GM21515 (cell line): ENCODE results near the gene CSF1R.

Experiments
- ATAC-seq: cut with Tn5 transposase; IDR thresholded peaks from one replicate; pipeline ENCODE4 v1.9.1; 2021; ENCODE audit not compliant: unreplicated experiment

Gene CSF1R

GRCh38 chr5:150085950-150086715 is at the start of gene CSF1R:
Gene CSF1R (minus strand): TSS chr5:150086554. CDS start chr5:150086427, 127 bp downstream.
- no peak for ATAC-seq

DNA sequence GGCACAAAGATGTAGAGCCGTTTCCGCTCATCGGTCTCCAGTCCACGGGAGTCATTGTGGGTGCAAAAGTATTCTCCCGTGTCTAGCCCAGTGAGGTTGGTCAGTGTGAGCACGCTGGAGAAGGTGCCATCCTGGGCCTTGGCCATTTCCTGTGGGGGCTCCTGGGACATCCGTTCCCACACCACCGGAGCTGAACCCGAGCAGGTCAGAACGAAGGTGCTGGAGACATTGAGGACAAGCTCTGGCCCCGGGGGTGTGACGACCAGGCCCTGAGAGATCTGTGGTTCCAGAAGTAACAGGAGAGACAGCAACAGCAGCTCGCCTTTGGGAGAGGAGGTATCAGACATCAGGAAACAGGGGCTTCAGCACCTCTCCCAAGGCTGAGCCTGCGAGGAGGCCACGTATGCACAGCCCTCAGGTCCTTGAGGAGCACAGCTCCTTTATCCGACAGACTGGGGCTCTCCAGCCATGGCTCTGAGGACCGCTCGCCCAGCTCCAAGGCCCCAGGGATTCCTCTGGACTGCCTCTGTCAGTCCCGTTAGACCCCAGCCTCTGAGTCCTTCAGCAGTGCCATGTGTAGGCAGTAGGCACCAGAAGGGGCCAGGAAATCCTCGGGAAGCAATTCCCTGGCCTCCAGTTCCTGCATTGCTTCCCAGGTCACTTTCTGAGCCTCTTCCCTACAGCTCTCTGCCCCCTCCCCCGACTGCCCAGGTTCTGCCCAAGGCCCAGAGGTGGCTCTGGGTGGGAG is 49.4 kb upstream of the CSF1R start:
- ATAC-seq: no peak

DNA sequence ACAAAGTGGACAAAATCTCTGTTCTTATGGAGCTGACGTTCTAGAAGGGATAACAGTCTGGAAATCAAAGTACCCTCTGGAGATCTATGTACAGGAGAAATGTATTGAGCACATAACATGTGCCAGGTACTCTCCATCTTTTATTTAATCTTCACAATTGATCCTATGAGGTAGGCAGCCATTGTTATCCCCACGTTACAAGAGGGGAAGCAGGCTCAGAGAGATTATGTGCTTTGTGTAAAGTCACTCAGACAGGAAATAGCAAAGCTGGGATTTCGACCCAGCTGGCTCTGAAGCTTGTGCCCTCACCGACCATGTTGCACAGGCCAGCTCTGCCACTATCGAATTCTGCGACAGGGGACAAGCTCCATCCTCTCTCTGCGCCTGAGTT is 47.8 kb upstream of the CSF1R start:
- no peak for ATAC-seq

DNA sequence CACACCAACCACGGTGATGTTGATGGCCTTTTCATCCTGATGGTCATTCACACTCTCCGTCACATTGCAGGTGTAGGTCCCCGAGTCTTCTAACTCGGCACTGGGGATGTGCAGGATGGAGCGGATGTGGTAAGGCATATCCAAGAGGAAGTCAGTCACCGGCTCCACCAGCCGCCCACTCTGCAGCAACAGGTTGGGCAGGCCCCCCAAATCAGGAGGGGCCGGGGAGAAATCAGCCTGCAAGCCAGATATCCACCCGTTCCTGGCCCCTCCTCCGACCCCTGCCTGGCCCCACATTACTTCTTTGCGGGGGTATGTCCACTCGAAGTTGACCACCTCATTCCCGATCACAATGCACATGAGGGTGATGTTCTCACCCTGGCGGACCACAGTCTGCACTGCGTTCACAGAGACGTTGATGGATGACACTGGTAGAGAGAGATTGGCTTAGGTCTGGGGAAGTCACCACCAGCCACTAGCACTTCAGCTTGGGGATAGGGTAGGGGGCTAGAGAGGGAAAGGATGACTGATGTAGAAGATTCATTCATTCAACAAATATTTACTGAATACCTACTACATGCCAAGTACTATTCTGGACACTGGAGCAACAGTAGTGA is 47.3 kb upstream of the CSF1R start:
- ATAC-seq: no peak

- ATAC-seq: no peak
These were observed 46.4 kb upstream of the CSF1R start for GRCh38 chr5:150132740-150133139.

DNA sequence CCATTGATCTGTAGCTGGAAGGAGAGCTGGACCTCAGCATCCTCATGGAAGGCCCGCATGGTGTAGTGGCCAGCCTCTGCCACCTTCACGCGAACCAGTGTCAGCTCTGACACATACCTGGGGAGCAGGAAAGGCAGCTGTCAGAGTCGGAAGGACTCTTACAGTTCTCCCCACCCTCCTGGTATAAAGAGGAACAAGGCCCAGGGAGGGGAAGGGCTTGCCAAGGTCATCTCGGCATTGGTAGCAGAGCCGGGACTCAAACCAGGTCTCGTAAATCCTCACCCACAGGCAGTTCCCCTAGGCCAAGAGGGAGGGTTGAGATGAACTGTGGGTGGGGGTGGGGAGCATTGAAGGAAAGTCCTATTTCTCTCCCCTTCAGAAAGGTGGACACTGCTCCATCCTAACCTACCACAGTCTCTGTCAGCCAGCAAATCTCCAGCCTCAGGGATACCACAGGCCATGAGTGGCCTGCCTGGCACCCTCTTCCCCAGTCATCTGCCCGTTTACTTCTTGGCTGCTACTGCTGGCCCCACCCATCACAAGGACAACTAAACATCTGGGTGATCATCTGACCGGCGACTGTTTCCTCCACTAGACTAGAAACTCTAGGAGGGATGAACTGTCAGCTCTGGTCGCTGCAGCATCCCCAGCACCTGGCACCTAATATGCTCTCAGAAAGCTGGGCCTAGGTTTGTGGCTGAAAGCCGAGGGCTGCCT is 45.8 kb upstream of the CSF1R start:
- no peak for ATAC-seq

DNA sequence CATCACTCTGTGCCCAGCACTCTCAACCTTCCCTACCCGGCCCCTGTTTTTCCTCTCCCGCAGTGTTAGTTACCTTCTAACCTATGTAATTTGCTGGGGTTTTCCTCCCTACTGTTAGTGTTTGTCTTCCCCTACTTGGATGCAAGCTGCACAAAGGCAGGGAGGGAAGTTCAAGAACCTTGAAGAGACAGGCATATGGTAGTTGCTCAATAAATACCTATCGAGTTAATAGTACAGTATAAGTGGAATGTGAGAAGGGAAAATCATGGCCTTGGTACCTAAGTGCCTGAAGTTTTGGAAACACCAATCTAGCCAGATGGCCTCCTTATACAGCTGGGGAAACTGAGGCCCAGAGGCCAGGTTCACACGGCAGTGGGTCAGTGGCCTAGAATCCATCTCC is 45.1 kb upstream of the CSF1R start:
- ATAC-seq: no peak

DNA sequence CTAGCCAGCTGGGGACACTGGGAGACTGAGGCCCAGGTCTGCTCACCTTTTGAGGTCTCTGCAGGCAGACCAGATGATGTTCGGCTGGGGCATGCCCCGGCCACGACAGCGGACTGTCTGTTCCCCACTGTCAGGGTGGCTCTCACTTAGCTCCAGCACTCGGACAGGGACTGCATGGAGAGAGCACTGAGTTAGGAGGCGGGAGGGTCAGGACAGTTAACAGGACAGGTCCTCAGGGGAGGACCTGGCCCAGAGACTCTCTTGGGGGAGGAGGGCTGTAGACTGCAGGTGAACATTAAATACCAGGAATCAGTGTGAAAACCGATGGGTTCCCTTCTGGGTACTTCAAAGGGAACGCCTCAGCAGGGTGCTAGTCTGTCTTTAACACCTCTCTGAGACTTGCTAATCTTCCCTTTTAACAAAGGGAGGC is 44.2 kb upstream of the CSF1R start:
- no peak for ATAC-seq

DNA sequence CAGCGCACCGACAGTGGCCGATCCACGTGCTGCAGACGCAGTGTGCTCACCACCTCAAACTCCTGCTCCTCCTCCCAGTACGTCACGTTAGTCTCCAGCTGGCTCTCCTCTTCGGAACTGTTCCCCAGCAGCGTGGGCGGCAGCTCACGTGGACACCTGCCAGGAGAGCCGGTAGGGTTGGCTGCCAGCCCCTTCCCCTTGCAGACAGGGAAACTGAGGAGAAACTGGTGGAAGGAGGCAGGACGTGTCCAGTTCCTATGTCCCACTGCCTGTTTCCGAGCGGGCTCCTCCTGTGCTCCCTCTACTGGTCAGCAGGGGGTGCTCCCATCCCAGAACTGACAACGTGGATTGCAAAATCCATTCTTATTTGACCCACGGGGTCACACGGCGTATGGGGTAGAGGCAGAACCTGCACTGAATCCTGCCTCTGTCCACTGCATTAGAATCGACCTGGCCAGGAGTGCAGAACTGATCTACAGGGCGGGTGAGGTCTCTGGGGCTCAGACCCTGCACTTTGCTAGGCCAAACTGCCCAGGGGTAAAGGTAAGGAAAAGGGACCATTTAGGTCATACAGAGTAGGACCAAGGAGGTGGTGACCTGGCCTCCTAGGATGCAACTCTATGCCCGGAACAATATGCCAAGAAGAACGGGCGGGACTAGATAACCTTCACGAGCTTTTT is 43.6 kb upstream of the CSF1R start:
- ATAC-seq: no peak

GRCh38 chr5:150129454-150129812 is 43.1 kb upstream of the CSF1R start:
- no peak for ATAC-seq

DNA sequence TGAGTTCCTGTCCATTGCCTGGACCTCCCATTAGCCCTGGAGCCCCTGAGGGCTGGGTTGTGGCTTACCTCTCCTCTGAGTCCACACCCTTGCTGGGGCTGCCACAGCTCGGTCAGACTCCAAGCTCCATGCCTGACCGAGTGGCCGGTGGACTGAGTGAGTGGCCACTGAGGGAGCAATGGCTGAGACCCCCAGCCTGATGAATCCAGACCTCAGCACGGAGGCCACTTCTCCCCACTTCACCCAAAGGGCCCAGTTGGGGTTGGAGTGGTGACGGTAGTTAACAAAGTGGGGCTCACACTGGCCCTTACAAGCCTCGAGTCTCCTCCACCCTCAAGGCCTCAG is 40.5 kb upstream of the CSF1R start:
- ATAC-seq: no peak

DNA sequence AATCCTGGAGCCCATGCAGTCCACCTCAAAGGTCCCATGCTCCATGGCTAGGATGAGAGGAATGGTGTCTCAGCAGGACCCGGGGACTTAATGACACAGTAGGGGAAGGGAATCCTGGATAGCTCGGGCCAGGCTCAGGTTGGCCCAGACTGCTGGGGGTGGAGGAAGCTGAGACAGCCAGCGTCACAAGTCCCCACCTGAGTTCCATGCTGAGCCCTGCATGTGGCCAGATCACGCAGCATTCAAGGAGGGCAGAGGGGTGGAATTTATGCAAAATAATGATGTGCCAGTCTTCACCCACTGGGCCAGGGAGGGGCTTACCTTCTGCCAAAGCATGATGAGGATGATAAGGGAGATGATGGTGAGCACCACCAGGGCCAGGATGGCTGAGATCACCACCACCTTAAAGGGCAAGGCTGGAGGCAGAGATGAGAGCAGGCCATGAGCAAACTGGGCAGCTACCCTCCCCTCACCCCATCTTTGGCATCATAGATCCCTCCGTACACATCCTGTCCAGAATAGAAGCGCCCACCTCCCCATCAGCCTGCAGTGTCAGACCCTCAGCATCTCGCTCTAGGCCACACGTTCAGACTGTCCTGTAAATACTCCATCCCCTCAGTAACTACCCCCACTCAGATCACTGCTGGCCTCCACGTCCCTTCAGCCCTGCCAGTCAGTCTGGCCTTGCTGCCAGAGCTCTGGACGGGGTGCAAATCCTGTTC is 40.0 kb upstream of the CSF1R start:
- ATAC-seq: no peak

DNA sequence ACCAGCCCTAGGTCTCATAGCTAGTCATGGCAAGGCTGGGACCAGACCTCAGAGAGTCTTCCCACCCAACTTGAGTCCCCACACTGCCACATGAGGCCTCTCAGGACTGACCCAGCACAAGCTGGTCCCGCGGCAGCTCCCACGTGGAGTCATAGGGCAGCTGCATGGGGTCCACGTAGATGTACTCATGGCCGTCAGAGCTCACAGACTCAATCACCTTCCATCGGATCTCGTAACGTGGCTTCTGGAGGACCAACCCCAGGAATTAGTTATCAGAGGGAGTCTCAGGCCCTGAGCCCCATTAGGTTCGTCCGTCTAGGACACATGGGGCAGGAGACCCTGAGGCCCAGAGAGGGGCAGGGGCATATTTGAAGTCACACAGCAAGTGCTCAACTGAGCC is 39.0 kb upstream of the CSF1R start:
- ATAC-seq: no peak

- ATAC-seq: no peak
These were observed 38.2 kb upstream of the CSF1R start for GRCh38 chr5:150124596-150124995.

GRCh38 chr5:150124111-150124557 is 37.8 kb upstream of the CSF1R start:
- ATAC-seq: no peak

DNA sequence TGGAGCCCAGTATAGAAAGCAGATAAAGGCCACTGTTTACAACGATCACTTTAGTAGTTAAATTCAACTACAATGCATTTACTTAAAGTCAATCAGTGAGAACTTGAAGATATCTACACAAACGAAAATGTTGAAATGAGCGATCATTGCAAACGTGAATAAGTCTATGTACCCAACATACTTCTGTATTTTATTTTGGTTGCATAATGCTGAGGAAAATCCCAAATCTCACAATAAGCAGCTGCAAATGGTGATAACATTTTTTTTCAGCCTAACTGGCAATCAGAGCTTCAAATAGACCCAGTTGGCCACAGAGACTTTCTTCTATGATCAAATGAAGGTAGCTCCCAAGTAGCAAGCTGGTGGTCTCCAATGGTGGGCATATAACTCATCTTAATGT is 37.2 kb upstream of the CSF1R start:
- ATAC-seq: no peak

DNA sequence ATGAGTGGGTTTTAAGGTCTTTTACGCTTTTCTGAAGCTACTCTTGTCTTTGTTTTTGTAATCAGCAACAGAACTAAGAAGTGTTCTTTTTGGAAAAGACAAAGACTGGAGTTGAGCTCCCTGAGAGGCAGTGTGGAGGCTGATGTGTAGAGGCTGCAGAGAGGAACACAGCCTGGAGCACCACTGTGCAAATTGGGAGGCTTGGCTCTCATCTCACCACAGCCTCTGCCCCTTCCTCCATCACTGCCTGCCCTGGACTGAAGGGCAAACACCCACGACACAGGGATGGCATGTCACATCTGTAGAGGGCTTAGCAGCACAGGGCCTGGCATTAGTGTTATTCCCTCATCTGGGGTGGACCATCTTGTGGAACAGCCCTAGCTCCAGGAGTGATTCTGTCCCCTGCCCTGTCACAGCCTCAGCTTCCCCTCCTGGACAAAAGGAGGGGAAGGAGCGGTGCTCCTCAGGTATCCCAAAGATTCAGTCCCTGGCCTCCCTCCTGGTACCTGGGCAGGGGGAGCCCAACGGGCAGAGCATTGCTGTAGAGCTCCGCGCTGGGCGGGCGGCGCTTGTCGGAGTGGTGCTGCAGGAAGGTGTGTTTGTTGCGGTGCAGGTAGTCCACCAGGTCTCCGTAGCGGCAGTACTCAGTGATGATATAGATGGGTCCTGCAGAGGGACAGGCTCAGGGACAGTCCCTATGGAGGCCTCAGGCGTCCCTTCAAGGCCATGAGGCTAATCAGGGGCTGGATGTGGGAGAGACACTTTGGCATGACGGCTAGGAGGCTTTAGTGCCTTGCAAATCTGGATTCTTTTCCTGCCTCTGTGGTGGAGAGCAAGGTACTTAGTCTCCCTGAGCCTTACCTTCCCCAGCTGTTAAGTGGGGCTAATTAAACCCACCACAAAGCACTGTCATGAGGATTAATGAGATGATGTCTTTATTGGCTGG is 36.5 kb upstream of the CSF1R start:
- ATAC-seq: no peak

DNA sequence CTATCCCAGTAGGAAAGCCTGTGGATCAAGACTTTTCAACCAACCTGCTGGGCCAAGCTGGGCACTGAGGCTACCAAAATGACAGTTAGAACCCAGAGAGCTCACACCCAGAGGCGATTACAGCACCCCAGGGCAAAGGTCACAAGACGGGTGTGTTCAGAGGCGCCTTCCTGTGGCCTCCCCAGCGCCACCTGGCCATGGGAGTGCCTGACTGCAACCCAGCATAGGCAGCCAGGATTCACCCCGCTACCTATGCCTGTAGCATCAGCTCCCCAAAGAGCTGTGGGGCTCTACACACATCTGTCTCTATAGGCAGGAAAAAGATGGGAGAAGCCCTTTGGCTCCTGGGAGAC is 35.8 kb upstream of the CSF1R start:
- peak; percentile 70 for ATAC-seq

- ATAC-seq: no peak
These were observed 35.2 kb upstream of the CSF1R start for GRCh38 chr5:150121448-150122157.
